Activated CD4-positive, alpha-beta T cell treated with anti-CD3 and anti-CD28 coated beads, Interleukin-2, amount 50 U/mL, for 4 hours (primary cell): ENCODE measurements around the gene RAB11FIP5.
"Not testable (repeated sequence)": the region's sequence is repeated elsewhere in the genome, so short reads cannot be mapped to it uniquely, and the experiment has no call there.

Experiments
- DNase-seq, 2 experiments: peaks; one replicate each; pipeline ENCODE4 v3.0.0-alpha.2; 2020

The RAB11FIP5 gene, protein sequence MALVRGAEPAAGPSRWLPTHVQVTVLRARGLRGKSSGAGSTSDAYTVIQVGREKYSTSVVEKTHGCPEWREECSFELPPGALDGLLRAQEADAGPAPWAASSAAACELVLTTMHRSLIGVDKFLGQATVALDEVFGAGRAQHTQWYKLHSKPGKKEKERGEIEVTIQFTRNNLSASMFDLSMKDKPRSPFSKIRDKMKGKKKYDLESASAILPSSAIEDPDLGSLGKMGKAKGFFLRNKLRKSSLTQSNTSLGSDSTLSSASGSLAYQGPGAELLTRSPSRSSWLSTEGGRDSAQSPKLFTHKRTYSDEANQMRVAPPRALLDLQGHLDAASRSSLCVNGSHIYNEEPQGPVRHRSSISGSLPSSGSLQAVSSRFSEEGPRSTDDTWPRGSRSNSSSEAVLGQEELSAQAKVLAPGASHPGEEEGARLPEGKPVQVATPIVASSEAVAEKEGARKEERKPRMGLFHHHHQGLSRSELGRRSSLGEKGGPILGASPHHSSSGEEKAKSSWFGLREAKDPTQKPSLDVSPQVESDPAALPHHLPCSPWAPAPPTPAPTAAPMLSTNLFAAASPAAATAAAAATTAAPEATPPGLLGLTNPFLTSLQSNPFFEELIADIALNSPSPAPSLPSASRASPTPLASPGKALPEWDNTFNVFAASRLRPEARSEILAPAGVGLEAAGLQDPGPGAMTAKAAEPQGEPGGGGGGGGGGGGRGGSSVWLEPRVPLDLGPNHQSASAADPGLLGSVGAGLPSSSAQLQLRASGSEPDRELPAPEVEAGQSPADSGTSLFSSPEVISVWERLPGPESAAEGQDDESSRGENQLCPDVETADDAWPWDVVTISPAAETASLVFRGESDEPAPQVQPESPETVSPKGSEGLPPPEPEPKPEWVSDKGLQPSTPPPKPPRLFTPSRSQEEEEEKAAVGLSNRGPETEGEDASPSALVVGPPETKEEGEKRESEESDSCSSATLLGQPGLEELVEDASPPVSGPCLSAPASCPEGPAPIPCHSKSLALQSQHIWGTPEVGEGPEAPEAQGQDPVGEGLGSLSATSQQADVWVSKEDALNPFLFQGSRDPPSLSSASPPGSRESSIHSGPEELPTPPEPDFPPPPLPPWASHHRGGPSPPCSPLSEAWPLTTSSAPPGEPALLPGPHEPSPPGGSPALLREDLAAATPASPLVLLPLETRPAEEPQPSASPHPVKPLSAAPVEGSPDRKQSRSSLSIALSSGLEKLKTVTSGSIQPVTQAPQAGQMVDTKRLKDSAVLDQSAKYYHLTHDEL (N-terminal part only)

DNA sequence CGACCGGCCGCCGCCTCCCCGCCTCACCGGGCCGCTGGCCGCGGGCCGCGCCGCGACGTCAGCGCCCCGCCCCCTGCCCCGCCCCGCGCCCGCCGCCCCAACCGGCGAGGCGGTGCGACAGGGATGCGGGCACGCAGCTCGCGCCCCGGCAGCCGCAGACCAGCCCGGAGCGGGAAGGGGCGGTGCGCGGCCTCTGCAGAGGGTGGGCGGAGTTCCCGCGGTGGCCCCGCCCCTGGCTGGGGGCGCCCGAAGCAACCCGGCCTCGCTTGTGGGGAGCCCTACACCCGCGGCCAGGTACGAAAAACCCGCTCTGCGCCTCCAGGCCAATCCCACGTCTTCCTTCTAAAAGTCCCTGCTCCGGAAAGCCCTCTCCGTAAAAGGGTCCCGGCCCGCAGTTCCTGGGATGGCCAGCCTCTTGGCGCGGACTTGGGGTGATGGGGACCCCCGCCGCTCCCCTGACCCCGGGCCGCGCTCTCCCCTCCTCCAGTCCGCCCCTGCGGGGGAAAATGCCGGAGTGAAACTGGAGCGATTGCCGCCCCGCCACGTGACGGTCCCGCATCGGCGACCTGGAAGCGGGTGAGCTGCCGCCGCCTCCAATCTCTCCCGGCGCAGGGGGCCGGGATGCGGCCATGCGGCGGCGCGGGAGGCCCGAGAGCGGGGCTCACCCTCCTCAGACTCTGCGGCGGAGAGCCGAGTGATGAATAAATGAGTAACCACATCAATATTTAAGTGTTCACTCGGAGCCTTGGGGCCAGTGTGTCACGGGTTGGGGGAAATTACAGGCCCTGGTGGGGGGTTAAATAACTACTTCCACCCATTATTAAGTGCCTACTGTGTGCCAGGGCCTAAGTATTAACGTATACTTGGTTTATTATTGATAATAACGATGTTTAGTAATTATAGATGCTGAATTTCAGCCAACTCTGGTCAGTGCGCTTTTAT lies at the start of gene RAB11FIP5:
RAB11FIP5 (minus strand) TSS at position 36 of the 942 bp plus-strand sequence. CDS start 171 bp downstream, outside the sequence.
- peak; percentile 67 for DNase-seq

DNA sequence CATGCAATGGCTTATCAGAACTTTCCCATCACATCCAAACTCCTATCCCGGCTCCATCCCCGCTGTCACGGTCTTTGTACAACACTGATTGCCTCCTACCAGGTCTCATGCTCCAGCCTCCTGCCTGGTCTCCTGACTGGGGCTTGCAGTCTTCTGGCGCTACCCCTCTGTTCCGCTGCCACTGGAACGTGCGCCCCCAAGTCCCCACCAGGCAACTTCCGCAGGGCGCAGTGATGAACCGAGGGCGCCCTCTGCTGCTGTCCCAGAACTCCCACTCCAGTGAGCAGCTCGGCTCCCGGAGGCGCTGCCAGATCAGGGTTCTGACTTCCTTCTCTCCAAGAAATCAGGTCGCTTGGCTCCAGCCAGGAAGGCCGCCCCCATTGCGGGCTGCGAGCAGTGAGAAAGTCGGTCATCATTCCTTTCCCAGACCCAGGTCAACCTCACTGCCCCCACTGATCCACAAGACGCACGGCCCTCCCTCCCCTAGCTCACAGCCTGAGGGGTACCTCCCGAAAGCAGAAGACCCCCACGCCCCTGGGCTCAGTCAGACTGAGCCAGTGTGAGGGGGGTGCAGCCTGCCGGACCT lies 43.9 kb upstream of the RAB11FIP5 start:
- peak in 1 of 2 experiments; percentile 14 for DNase-seq

DNA sequence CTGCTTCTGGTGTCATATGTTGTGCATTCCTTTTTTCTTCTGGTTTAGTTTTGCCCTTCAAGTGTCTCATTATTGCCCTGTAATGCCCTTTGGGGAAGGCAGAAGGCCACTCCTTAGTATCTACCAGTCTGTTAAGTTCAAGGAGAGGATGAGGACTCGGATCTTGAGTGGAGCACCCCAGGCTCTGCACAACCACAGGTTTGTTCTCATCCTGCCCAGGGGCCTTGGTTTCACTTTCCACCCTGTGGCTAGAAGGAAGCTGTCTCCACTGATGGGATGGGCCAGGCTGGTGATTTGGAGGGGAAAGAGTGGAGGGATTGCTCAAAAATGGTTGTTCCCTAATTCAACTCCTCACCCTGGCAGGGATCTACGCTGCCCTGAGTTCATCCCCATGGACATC lies 30.2 kb upstream of the RAB11FIP5 start:
- no peak for DNase-seq

DNA sequence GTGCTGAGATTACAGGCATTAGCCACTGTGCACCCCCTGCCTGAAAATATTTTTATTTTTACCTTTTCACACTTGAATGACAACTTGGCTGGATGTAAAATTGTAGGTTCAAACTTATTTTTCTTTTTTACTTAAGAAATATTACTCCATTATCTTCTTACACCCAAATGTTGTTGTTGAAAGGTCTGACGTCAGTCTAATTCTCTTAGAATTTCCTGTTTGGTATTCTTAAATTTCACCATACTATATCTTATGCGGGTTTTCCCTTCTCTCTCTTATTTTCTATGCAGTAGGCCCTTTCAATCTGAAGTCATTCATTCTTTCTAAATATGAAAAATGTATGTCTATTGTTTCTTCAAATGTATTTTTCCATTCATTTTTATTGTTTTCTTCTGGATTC lies 29.1 kb upstream of the RAB11FIP5 start:
- no peak for DNase-seq

DNA sequence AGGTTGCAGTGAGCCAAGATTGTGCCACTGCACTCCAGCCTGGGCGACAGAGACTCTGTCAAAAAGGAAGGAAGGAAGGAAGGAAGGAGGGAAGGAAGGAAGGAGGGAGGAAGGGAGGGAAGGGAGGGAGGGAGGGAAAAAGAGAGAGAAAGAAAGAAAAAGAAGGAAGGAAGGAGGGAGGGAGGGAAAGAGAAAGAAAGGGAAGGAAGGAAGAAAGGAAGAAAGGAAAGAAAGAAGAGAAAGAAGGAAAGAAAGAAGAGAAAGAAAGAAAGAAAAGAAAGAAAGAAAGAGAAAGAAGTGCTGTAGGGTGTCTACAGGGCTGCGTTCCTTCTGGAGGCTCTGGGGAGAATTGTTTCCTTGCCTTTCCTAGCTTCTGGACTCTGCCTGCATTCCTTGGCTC lies 22.5 kb upstream of the RAB11FIP5 start:
- no peak for DNase-seq

DNA sequence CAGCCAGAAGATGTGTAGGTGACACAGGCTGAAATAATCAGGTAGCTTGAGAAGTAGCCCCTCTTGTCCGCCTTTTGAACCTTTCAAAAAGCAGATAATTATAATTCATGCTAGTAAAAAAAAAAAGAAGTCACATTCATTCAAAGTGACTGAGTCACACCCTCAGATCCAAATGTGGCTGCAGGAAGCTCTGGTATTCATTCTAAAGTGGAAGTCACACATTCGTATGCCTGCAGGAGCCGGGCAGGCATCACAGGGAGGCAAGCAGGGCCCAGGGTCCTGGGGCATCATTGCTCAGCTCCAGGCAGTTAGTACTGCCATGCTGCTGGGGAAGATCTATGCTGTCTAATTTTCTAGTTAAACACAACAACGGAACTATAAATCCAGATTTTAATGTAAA lies 21.7 kb upstream of the RAB11FIP5 start:
- no peak for DNase-seq

DNA sequence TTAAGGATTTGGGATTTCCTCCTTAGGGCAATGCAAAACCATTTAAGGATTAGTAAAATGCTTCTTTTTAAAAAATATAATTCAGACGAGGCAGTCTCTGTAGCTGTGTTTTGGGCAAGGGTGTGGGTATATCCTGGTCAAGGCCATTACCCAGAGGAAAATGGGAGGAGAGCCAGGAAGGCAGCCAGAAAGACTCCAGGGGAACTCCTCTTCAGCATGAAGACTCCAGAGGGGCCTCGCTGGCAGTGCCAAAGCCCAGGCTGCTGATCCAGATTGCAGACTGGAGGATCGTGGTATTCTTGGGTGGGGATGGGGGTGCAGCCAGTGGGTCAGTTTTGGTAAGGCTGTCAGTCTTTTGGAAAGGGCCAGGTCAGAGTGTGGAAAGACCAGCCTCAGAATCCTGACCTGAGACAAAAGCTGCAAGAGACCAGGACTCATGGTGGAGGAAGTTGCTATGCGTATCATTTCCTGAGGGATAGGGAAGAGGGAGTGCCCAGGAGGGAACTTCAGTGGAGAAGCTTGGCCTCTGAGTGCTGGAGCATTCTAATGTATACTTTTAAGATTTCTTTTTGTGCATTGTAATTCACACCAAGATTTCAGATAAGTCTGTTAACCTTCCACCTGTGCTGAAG lies 20.9 kb upstream of the RAB11FIP5 start:
- no peak for DNase-seq

DNA sequence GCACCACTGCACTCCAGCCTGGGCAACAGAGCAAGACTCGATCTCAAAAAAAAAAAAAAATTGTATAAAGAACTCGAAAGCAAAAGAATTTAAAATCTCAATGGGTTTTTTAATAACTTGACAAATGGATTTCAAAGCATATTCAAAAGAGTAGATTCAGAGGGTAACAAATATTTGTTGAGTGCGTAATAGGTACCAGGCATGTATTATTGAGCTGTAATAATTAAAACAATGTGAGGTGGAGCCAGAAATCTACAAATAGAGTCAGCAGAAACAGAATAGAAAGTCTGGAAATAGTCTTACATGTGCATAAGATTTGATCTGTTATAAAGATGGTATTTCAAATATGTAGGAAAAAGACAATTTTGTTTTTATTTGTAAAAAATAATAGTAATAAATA lies 19.1 kb upstream of the RAB11FIP5 start:
- no peak for DNase-seq

DNA sequence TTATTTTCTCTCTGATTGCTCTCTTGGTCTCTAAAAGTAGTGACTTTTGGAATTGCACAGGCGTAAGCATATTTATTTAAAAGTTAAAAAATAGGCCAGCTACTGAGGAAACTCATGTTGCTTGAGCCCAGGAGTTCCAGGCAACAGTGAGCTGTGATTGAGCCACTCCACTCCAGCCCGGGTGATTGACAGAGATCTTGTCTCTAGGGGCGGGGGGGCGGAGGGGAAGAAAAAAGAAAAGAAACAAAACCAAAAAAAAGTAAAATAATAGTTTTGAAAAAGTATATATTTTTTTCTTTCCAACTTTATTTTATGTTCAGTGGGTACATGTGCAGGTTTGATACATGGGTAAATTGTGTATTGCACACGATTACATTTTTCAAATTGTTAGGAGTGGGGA lies 18.0 kb upstream of the RAB11FIP5 start:
- no peak for DNase-seq

DNA sequence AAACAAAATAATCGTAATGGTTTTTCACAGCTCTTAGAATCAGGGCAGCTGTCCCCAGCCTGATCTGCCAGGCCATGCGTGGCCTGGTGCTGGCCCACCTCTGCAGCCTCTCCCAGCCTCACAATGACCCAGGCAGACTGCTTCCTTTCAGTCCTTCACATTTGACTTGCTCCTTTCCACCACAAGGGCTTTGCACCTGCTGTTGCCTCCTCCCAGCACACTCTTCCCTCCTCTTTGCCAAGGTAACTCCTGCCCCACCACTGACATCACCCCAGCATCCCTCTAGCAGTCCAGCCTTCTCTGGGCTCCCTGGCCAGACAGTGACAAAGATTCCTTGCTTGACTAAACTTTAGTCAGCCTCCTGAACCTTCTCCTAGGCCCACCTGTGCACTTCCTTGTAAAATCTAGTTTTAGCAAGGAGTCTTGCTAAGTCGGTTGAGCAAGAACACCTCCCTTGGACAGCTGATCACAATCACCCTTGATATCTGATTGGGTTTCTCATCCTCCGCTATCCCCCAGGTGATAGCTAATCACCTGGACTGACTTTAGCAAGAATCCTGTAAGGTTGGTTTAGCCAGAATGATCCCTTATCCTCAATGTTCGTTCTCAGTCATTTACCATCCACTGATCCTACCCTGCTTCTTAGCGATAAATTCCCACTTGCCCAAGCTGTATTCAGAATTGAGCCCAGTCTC lies 16.2 kb upstream of the RAB11FIP5 start:
- DNase-seq, result no peak

DNA sequence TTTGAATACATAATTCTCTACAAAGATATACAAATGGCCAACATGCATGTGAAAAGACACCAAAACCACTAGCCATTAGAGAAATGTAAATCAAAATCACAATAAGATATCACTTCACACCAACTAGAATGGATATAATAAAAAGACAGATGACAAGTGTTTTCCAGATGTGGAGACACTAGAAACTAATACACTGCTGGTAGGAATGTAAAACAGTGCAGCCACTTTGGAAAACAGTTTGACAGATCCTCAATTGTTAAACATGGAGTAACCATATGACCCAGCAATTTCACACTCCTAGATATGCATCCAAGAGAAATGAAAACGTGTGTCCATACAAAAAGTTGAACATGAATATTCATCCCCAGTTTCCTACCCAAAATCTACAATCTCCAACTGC lies 9.8 kb upstream of the RAB11FIP5 start:
- no peak for DNase-seq

DNA sequence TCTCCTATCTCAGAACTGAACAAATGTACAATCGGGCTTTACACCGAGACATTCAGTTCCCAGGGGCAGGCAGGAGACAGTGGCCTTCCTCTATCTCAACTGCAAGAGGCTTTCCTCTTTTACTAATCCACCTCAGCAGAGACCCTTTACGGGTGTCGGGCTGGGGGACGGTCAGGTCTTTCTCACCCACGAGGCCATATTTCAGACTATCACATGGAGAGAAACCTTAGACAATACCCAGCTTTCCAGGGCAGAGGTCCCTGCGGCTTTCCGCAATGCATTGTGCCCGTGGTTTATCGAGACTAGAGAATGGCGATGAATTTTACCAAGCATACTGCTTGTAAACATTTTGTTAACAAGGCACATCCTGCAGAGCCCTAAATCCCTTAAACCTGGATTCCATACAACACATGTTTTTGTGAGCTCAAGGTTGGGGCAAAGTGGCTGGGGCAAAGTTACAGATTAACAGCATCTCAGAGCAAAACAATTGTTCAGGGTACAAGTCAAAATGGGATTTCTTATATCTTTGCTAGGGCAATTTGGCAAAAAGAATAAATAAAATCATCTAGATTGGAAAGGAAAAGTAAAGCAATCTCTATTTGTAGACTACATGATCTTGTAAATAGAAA lies 7.0 kb upstream of the RAB11FIP5 start:
- not testable (repeated sequence) for DNase-seq

DNA sequence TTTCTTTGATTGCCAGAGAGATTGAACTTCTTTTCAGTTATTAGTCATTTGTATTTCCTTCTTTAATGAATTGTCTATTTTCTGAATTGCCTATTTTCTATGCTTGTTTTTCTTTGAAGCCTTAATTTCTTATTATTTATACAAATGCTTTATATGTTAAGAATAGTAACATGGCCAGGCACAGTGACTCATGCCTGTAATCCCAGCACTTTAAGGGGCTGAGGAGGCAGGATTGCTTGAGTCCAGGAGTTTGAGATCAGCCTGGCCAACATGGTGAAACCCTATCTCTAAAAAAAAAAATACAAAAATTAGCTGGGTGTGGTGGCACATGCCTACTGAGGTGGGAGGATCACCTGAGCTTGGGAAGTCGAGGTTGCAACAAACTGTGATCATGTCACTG lies 4.7 kb upstream of the RAB11FIP5 start:
- DNase-seq, result no peak

DNA sequence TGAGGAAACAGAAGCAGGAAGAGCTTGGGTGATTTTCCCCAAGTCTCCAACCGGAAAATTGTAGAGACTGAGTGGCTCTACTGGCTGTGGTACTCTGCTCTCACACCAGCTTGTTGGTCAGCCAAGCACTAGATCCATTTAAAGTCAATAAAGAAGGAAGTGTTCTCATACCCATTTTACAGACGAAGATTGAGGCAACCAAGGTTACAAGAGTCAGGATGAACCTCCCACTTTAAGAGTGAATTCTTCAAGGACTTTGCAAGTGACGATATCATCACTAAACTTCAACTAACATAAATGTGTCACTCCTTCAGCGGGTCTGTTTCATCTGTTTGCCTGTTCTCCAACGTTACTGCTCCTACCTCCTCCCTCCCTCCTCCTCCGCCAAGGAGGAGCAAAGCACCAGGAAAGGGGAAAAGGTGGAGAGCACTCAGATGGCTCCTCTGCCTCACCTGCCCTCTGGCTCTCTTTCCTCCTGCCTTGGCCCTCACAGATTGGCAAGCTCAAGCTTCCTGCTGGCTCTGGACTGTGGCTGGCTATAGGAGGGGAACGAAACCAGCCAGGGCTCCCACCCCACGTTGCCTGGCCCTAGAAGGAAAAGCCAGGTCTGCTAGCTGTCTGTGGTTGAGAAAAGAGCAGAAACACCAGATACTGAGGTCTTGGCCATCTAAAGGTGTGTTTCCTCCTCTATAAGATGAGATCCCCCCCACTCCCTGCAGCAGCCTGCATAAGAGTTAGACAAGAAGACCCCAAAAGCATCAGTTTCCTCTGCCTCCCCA lies 3.6 kb upstream of the RAB11FIP5 start:
- DNase-seq, result no peak

DNA sequence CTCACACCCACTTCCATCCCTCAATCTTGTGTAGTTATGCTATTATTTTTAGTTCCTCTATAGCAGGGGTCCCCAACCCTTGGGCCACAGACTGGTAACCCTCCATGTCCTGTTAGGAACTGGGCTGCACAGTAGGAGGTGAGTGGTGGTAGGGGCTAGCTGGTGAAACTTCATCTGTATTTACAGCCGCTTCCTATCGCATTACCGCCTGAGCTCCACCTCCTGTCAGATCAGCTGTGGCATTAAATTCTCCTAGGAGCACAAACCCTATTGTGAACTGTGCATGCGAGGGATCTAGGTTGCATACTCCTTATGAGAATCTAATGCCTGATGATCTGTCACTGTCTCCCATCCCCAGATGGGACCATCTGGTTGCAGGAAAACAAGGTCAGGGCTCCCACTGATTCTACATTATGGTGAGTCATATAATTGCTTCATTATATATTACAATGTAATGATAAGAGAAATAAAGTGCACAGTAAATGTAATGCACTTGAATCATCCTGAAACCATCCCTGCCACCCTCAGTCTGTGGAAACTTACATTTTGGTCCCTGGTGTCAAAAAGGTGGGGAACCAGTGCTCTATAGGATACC lies 1.6 kb upstream of the RAB11FIP5 start:
- no peak for DNase-seq

DNA sequence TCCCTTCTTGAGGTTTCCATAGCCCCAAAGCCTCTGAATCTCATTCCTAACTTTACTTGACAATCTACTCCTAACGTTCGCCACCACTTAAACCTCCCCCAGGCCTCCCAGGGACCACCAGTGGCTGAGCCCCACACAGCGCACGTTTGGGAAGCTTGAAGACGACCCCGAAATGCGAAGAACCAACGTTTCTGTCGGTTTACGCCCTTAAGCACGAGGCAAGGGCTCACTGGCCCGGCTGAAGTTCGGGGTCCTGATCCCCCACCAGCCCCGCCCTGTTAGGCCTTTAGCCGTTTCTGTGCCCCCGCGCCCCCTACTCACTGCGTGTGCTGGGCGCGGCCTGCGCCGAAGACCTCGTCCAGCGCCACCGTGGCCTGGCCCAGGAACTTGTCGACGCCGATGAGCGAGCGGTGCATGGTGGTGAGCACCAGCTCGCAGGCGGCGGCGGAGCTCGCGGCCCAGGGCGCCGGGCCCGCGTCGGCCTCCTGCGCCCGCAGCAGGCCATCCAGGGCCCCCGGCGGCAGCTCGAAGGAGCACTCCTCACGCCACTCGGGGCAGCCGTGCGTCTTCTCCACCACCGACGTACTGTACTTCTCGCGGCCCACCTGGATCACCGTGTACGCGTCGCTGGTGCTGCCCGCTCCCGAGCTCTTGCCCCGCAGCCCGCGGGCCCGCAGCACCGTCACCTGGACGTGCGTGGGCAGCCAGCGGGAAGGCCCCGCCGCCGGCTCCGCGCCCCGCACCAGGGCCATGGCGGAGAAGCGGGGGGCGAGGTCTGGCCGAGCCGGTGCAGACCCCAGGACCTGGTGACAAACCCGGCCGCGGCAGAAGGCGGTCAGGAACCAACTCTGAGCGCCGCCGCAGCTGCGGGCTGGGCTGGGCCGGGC lies 479 bp downstream of the RAB11FIP5 start:
- peak in 1 of 2 experiments; percentile 6 for DNase-seq
